Endodermal cell (in vitro differentiated cells): Measurements from ENCODE around the gene DOCK4. TPM values are rescaled to one million over a fixed set of nuclear protein-coding genes. Genes with fewer than 3 reads are reported as not detected.

Source experiments
- DNase-seq: peaks from one replicate; pipeline ENCODE4 v3.0.0-alpha.2; 2017
- H3K27ac ChIP-seq: 2 replicates; pipeline ENCODE4 v1.5.1; 2013; ENCODE audit warnings: mild to moderate bottlenecking, low read depth, low read length, moderate library complexity
- H3K27me3 ChIP-seq: 2 replicates; pipeline ENCODE4 v1.6.1; 2013; ENCODE audit warnings: mild to moderate bottlenecking, low read length, moderate library complexity; ENCODE audit not compliant: insufficient read depth, control insufficient read depth, poor library complexity, severe bottlenecking
- H3K36me3 ChIP-seq: 2 replicates; pipeline ENCODE4 v1.7.0; 2013; ENCODE audit warnings: mild to moderate bottlenecking, low read length, moderate library complexity; ENCODE audit not compliant: control insufficient read depth, insufficient read depth
- H3K4me1 ChIP-seq: one replicate; pipeline ENCODE4 v1.7.0; 2013; ENCODE audit warnings: low read length; ENCODE audit not compliant: control insufficient read depth, insufficient read depth
- H3K4me3 ChIP-seq: 2 replicates; pipeline ENCODE4 v1.5.1; 2013; ENCODE audit warnings: mild to moderate bottlenecking, low read length, moderate library complexity
- H3K9ac ChIP-seq: 2 replicates; pipeline ENCODE4 v1.6.1; 2013; ENCODE audit warnings: mild to moderate bottlenecking, low read length, moderate library complexity; ENCODE audit not compliant: poor library complexity, severe bottlenecking; ENCODE audit errors: extremely low read depth
- H3K9me3 ChIP-seq: 2 replicates; pipeline ENCODE4 v1.6.1; 2013; ENCODE audit warnings: mild to moderate bottlenecking, low read length, moderate library complexity; ENCODE audit not compliant: control insufficient read depth
- H3K27ac Mint-ChIP-seq: 2 replicates; pipeline ENCODE4 v1.8.0; 2020; ENCODE audit warnings: mixed read lengths
- H3K27me3 Mint-ChIP-seq: 2 replicates; pipeline ENCODE4 v1.8.0; 2021; ENCODE audit warnings: mild to moderate bottlenecking, mixed read lengths; ENCODE audit not compliant: insufficient read depth
- H3K36me3 Mint-ChIP-seq: 2 replicates; pipeline ENCODE4 v1.8.0; 2020; ENCODE audit warnings: low read depth, mixed read lengths
- H3K4me1 Mint-ChIP-seq: 2 replicates; pipeline ENCODE4 v1.8.0; 2020; ENCODE audit warnings: mixed read lengths
- H3K4me3 Mint-ChIP-seq: 2 replicates; pipeline ENCODE4 v1.8.0; 2020; ENCODE audit warnings: mild to moderate bottlenecking, moderate library complexity, mixed read lengths
- H3K9me3 Mint-ChIP-seq: 2 replicates; pipeline ENCODE4 v1.8.0; 2020; ENCODE audit warnings: mild to moderate bottlenecking, mixed read lengths
- CTCF ChIP-seq: fragments of 200-600 bp; sonication (generic); conservative IDR thresholded peaks from 2 replicates; pipeline ENCODE4 v1.5.0; 2021; ENCODE audit warnings: antibody characterized with exemption, mild to moderate bottlenecking
- WGBS, 2 experiments: methylation state at CpG; one replicate each; pipeline versions ENCODE4 v1.1.5 to v1.1.7; 2013; ENCODE audit warnings: missing lambda C conversion rate in 2 of 2, mixed read lengths in 1 of 2; ENCODE audit not compliant: insufficient coverage in 1 of 2, insufficient read length in 1 of 2; 5-methylcytosine and 5-hydroxymethylcytosine counted together
- total RNA-seq, 2 donors: library from RNA; stranded (reverse); fragmentation: NEBNext Ultra II Directional in 1 of 2; extraction: Animal tissue kit (Norgen Biotek cat#: 25700) in 1 of 2; gene quantifications; 2 replicates in 1 of 2; 3 replicates in 1 of 2; pipeline ENCODE4 v1.2.1, GENCODE V29; 2021

The DOCK4 gene
- total RNA-seq, 2 donors from 2014 or later, result 11.2 to 15.3 TPM

GRCh38 chr7:111840528-111840927, 365.7 kb downstream of the DOCK4 start:
- 95 to 100% methylated on average over 1 to 3 of the region's 3 CpGs for WGBS, 2 experiments
- H3K4me3 ChIP-seq, result no peak overlapping the region
- peak overlapping the region; percentile 32 for H3K27ac ChIP-seq
- Mint-ChIP-seq H3K36me3 (peaks cover 14% of the 10 kb centered on the region), H3K27ac (no peak overlapping the region), H3K4me3 (no peak overlapping the region), H3K27me3 (no peaks in the 10 kb centered on the region), H3K4me1 (peaks cover 6% of the 10 kb centered on the region), H3K9me3 (peaks cover 5% of the 10 kb centered on the region)
- no peaks in the 10 kb centered on the region for H3K4me1 ChIP-seq
- no peak for DNase-seq
- no peak for TF ChIP-seq CTCF
- peaks cover 9% of the 10 kb centered on the region for H3K9me3 ChIP-seq
- H3K9ac ChIP-seq, result no peak overlapping the region
- no peaks in the 10 kb centered on the region for H3K27me3 ChIP-seq
- H3K36me3 ChIP-seq, result peaks cover 3% of the 10 kb centered on the region

- DNase-seq, result no peak
- H3K27me3 ChIP-seq, result no peaks in the 10 kb centered on the region
- Mint-ChIP-seq H3K4me3 (no peak overlapping the region), H3K4me1 (peaks cover 9% of the 10 kb centered on the region), H3K27ac (no peak overlapping the region), H3K9me3 (peaks cover 5% of the 10 kb centered on the region), H3K36me3 (peaks cover 8% of the 10 kb centered on the region), H3K27me3 (no peaks in the 10 kb centered on the region)
- no peak overlapping the region for H3K9ac ChIP-seq
- no peak overlapping the region for H3K27ac ChIP-seq
- H3K4me3 ChIP-seq, result no peak overlapping the region
- H3K9me3 ChIP-seq, result peaks cover 9% of the 10 kb centered on the region
- H3K4me1 ChIP-seq, result no peaks in the 10 kb centered on the region
- peaks cover 3% of the 10 kb centered on the region for H3K36me3 ChIP-seq
- TF ChIP-seq CTCF, result no peak
Observed at GRCh38 chr7:111839261-111839660, 366.9 kb downstream of the DOCK4 start.

- Mint-ChIP-seq H3K27ac (no peak overlapping the region), H3K4me1 (peaks cover 10% of the 10 kb centered on the region), H3K4me3 (no peak overlapping the region), H3K9me3 (peaks cover 5% of the 10 kb centered on the region), H3K27me3 (no peaks in the 10 kb centered on the region), H3K36me3 (peaks cover 8% of the 10 kb centered on the region)
- Histone ChIP-seq H3K27me3 (no peaks in the 10 kb centered on the region), H3K4me1 (no peaks in the 10 kb centered on the region), H3K4me3 (no peak overlapping the region), H3K36me3 (no peaks in the 10 kb centered on the region), H3K9me3 (peaks cover 9% of the 10 kb centered on the region), H3K27ac (no peak overlapping the region), H3K9ac (no peak overlapping the region)
- TF ChIP-seq CTCF, result no peak
- 75 to 85% methylated on average over 1 of the region's 1 CpG for WGBS, 2 experiments
- DNase-seq, result no peak
Observed at GRCh38 chr7:111836592-111836991, 369.6 kb downstream of the DOCK4 start.
